HG02623 (cell line): Measurements from ENCODE around the gene SLC6A2.

Experiments used
- ATAC-seq: cut with Tn5 transposase; IDR thresholded peaks from one replicate; pipeline ENCODE4 v1.9.1; 2021; ENCODE audit warnings: moderate library complexity; ENCODE audit not compliant: unreplicated experiment

The SLC6A2 gene

GRCh38 chr16:55671206-55671973, 15.6 kb downstream of the SLC6A2 start:
- no peak for ATAC-seq

GRCh38 chr16:55671974-55672280, 16.1 kb downstream of the SLC6A2 start:
- no peak for ATAC-seq

GRCh38 chr16:55672471-55672870, 16.7 kb downstream of the SLC6A2 start:
- ATAC-seq = no peak

GRCh38 chr16:55678161-55678821, 22.5 kb downstream of the SLC6A2 start:
- no peak for ATAC-seq

GRCh38 chr16:55682086-55682485, 26.3 kb downstream of the SLC6A2 start:
- no peak for ATAC-seq

- ATAC-seq = no peak
These were observed 30.2 kb downstream of the SLC6A2 start for GRCh38 chr16:55685973-55686372.

GRCh38 chr16:55686671-55687070, 30.9 kb downstream of the SLC6A2 start:
- ATAC-seq = no peak

- ATAC-seq = no peak
These were observed 32.0 kb downstream of the SLC6A2 start for GRCh38 chr16:55687802-55688201.

GRCh38 chr16:55690841-55691240, 35.1 kb downstream of the SLC6A2 start:
- no peak for ATAC-seq

GRCh38 chr16:55691771-55692170, 36.0 kb downstream of the SLC6A2 start:
- ATAC-seq = no peak

GRCh38 chr16:55695595-55695994, 39.8 kb downstream of the SLC6A2 start:
- ATAC-seq = no peak

GRCh38 chr16:55697867-55698266, 42.1 kb downstream of the SLC6A2 start:
- no peak for ATAC-seq

- ATAC-seq = no peak
These were observed 42.5 kb downstream of the SLC6A2 start for GRCh38 chr16:55698331-55698730.

- ATAC-seq = no peak
These were observed 43.2 kb downstream of the SLC6A2 start for GRCh38 chr16:55698946-55699345.

GRCh38 chr16:55699616-55700015, 43.8 kb downstream of the SLC6A2 start:
- ATAC-seq = no peak

GRCh38 chr16:55700067-55700466, 44.3 kb downstream of the SLC6A2 start:
- ATAC-seq = no peak

GRCh38 chr16:55700961-55701360, 45.2 kb downstream of the SLC6A2 start:
- ATAC-seq = no peak

GRCh38 chr16:55701442-55702319, 45.9 kb downstream of the SLC6A2 start:
- peak; percentile 71 for ATAC-seq

GRCh38 chr16:55703003-55704001, 47.5 kb downstream of the SLC6A2 start:
- ATAC-seq = no peak

- ATAC-seq = no peak
These were observed 51.1 kb downstream of the SLC6A2 start for GRCh38 chr16:55706739-55707384.
